Loucy (cell line): ENCODE data around the gene CFAP298.

ENCODE experiments used
- EZH2phosphoT487 ChIP-seq: fragments of 200-600 bp; IDR thresholded peaks from 2 replicates; pipeline ENCODE4 v1.6.1; 2018; ENCODE audit warnings: antibody characterized with exemption, mild to moderate bottlenecking, moderate library complexity, borderline replicate concordance
- TF ChIP-seq, protein P1 (sequence below): fragments of 200-600 bp; sonication (generic); conservative IDR thresholded peaks from 2 replicates; pipeline ENCODE4 v1.5.1; 2014; ENCODE audit warnings: mild to moderate bottlenecking, antibody characterized with exemption, low read length

DNA sequence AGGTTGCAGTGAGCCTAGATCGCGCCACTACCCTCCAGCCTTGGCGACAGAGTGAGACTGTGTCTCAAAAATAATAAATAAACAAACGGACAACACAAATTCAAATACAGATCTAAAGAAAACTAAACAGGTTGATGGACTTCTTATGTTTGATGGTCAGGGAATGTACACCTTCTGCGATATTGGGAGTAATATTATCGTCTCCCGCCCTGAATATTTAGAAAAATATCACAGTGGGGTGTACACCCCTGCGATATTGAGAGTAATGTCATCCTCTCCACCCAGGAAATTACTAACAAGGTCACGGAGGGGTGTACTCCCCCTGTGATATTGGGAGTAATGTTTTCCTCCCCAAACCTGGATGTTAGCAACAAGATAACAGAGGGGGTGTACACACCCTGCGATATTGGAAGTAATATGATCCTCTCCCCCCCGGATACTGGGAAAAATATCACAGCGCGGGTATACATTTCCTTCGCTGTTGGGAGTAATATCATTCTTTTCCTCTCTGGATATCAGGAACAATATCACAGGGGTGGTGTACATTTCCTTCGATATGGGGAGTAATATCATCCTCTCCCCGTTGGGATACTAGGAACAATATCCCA, 1.4 kb upstream of the CFAP298 start:
- no peak for TF ChIP-seq EZH2phosphoT487
- TF ChIP-seq, protein P1, sequence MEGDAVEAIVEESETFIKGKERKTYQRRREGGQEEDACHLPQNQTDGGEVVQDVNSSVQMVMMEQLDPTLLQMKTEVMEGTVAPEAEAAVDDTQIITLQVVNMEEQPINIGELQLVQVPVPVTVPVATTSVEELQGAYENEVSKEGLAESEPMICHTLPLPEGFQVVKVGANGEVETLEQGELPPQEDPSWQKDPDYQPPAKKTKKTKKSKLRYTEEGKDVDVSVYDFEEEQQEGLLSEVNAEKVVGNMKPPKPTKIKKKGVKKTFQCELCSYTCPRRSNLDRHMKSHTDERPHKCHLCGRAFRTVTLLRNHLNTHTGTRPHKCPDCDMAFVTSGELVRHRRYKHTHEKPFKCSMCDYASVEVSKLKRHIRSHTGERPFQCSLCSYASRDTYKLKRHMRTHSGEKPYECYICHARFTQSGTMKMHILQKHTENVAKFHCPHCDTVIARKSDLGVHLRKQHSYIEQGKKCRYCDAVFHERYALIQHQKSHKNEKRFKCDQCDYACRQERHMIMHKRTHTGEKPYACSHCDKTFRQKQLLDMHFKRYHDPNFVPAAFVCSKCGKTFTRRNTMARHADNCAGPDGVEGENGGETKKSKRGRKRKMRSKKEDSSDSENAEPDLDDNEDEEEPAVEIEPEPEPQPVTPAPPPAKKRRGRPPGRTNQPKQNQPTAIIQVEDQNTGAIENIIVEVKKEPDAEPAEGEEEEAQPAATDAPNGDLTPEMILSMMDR, result no peak
